Measurements from ENCODE around the gene IGF1R.

IGF1R gene

DNA sequence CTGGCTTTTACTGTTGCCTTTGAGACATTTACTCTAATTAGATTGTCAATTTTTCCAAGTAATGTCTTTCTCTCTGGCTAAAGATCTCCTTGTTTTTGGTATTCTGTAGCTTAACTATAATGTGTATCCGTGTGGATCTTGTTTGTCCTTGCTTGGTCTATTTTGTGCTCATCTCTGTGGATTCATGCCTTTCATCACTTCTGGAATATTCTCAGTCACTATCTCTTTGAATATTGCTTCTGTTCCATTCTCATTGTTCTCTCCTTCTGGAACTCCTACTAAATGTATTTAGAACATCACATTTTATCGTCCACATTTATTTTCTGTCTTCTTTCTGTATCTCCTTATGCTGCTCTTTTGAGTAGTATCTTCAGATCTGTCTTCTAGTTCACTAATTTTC, 346.6 kb downstream of the IGF1R start:
- no peak overlapping the region for H3K4me3 ChIP-seq (IDR thresholded peaks at IDR 0.05; ENCODE audit: insufficient read depth, low read depth, low read length)
- TF ChIP-seq, protein P1, sequence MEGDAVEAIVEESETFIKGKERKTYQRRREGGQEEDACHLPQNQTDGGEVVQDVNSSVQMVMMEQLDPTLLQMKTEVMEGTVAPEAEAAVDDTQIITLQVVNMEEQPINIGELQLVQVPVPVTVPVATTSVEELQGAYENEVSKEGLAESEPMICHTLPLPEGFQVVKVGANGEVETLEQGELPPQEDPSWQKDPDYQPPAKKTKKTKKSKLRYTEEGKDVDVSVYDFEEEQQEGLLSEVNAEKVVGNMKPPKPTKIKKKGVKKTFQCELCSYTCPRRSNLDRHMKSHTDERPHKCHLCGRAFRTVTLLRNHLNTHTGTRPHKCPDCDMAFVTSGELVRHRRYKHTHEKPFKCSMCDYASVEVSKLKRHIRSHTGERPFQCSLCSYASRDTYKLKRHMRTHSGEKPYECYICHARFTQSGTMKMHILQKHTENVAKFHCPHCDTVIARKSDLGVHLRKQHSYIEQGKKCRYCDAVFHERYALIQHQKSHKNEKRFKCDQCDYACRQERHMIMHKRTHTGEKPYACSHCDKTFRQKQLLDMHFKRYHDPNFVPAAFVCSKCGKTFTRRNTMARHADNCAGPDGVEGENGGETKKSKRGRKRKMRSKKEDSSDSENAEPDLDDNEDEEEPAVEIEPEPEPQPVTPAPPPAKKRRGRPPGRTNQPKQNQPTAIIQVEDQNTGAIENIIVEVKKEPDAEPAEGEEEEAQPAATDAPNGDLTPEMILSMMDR (conservative IDR thresholded peaks at IDR 0.05; ENCODE audit: low read depth, low read length) = no peak

DNA sequence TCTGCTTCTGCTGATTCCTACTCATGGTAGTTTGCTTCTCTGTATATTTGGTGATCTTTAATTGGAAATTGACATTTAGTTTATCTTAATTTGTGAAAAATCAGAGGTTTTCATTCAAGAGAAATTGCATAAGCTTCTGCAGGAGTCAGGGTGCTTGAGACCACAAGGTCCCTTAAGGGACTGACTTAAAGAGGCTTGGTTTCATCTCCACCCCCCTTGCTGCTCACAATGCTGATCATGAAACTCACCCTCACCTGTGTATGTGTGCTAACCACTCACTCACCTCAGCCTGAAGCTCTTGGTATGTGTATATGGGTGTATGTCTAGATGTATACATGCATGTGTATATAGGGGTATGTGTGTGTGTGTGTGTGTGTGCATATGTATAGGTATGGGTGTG, 347.8 kb downstream of the IGF1R start:
- H3K36me3 ChIP-seq (ENCODE audit: insufficient read depth) = no peaks in the 10 kb centered on the region

More for the DNA sequence above, 346.6 kb downstream of the IGF1R start:
- no peaks in the 10 kb centered on the region for H3K27me3 ChIP-seq (ENCODE audit: insufficient read depth, low read depth)
- no peak overlapping the region for H3K27ac ChIP-seq
- H3K4me2 ChIP-seq = no peak overlapping the region
- H4K20me1 ChIP-seq (ENCODE audit: insufficient read depth) = no peaks in the 10 kb centered on the region
- H3K36me3 ChIP-seq (ENCODE audit: insufficient read depth) = no peaks in the 10 kb centered on the region
- no peaks in the 10 kb centered on the region for H3K79me2 ChIP-seq (ENCODE audit: insufficient read depth, low read depth)
- no peaks in the 10 kb centered on the region for H3K4me1 ChIP-seq (ENCODE audit: low read depth, poor library complexity, severe bottlenecking)
- H3K9ac ChIP-seq = no peak overlapping the region
- no peak overlapping the region for H2AFZ ChIP-seq (ENCODE audit: low read depth)

DNA sequence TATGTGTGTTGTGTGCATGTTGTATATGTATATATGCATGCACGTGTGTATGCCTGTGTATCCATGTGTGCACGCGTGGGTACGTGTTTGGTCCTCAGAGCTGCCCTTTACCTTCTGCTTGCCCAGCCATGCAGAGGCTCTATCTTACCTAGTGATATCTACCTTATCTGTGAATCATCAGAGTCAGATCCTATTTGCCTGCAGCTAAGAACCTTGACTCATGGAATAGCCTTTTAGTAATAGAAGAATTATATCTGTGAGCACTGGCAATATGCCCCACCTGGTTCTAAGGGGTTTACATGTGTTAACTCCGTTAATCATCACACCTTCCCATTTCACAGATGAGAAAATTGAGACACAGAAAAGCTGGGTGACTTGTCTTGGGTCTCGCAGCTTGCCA, 348.3 kb downstream of the IGF1R start:
- Histone ChIP-seq H2AFZ (ENCODE audit: low read depth) (no peak overlapping the region), H3K4me3 (IDR thresholded peaks at IDR 0.05; ENCODE audit: insufficient read depth, low read depth, low read length) (no peak overlapping the region), H3K9ac (no peak overlapping the region), H4K20me1 (ENCODE audit: insufficient read depth) (no peaks in the 10 kb centered on the region), H3K27me3 (ENCODE audit: insufficient read depth, low read depth) (no peaks in the 10 kb centered on the region), H3K79me2 (ENCODE audit: insufficient read depth, low read depth) (no peaks in the 10 kb centered on the region), H3K36me3 (ENCODE audit: insufficient read depth) (no peaks in the 10 kb centered on the region), H3K27ac (no peak overlapping the region), H3K4me1 (ENCODE audit: low read depth, poor library complexity, severe bottlenecking) (no peaks in the 10 kb centered on the region), H3K4me2 (no peak overlapping the region)
- TF ChIP-seq, protein P1 (conservative IDR thresholded peaks at IDR 0.05; ENCODE audit: low read depth, low read length) = no peak

More for the DNA sequence above, 347.8 kb downstream of the IGF1R start:
- Histone ChIP-seq H3K27me3 (ENCODE audit: insufficient read depth, low read depth) (no peaks in the 10 kb centered on the region), H3K9ac (no peak overlapping the region), H3K79me2 (ENCODE audit: insufficient read depth, low read depth) (no peaks in the 10 kb centered on the region), H3K4me2 (no peak overlapping the region), H2AFZ (ENCODE audit: low read depth) (no peak overlapping the region), H3K4me1 (ENCODE audit: low read depth, poor library complexity, severe bottlenecking) (no peaks in the 10 kb centered on the region), H4K20me1 (ENCODE audit: insufficient read depth) (no peaks in the 10 kb centered on the region), H3K27ac (no peak overlapping the region), H3K4me3 (IDR thresholded peaks at IDR 0.05; ENCODE audit: insufficient read depth, low read depth, low read length) (no peak overlapping the region)
- TF ChIP-seq, protein P1 (conservative IDR thresholded peaks at IDR 0.05; ENCODE audit: low read depth, low read length) = no peak

DNA sequence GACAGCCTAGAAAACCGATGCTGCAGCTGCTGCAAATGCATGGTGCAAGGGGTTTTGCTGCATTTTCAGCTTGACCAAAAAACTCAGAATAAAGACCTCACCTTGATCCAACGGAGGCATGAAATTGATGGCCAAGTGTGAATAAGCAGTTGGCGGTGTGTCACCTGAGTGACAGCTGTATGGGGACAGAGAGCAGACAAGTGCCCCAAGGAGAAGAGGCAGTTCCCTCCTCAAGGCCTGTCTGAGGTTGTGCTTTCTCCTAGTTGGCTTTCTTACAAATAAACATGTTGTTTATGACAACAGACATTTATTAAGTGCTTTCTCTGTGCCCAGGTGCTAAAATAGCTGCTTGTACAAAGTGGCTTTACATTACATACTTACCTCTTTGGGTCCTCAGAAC, 349.0 kb downstream of the IGF1R start:
- Histone ChIP-seq H3K36me3 (ENCODE audit: insufficient read depth) (no peaks in the 10 kb centered on the region), H3K4me3 (IDR thresholded peaks at IDR 0.05; ENCODE audit: insufficient read depth, low read depth, low read length) (no peak overlapping the region), H2AFZ (ENCODE audit: low read depth) (no peak overlapping the region), H3K4me2 (no peak overlapping the region), H3K27me3 (ENCODE audit: insufficient read depth, low read depth) (no peaks in the 10 kb centered on the region), H3K9ac (no peak overlapping the region), H4K20me1 (ENCODE audit: insufficient read depth) (no peaks in the 10 kb centered on the region), H3K27ac (no peak overlapping the region), H3K4me1 (ENCODE audit: low read depth, poor library complexity, severe bottlenecking) (no peaks in the 10 kb centered on the region), H3K79me2 (ENCODE audit: insufficient read depth, low read depth) (no peaks in the 10 kb centered on the region)
- TF ChIP-seq, protein P1 (conservative IDR thresholded peaks at IDR 0.05; ENCODE audit: low read depth, low read length) = no peak

All from KMS-11 (cell line).